Hepatocyte (in vitro differentiated cells): ENCODE data around the gene PMEPA1. TPM values are rescaled to one million over a fixed set of nuclear protein-coding genes. Genes with fewer than 3 reads are reported as not detected.
A peak's percentile ranks its signal among the peaks of the same experiment; 100 is the strongest.

ENCODE experiments used
- DNase-seq: peaks from one replicate; pipeline ENCODE4 v3.0.0-alpha.2; 2016; ENCODE audit warnings: low spot score
- H2AFZ ChIP-seq: fragments of 200-600 bp; sonication (generic); 2 replicates; pipeline ENCODE4 v1.6.0; 2016; ENCODE audit warnings: antibody characterized with exemption, mild to moderate bottlenecking
- H3K27ac ChIP-seq: fragments of 200-600 bp; sonication (generic); 2 replicates; pipeline ENCODE4 v1.5.1; 2016; ENCODE audit warnings: mild to moderate bottlenecking
- H3K27me3 ChIP-seq: fragments of 200-600 bp; sonication (generic); 2 replicates; pipeline ENCODE4 v1.6.1; 2016
- H3K36me3 ChIP-seq: fragments of 200-600 bp; sonication (generic); replicated peaks from 2 replicates; pipeline ENCODE4 v1.5.1; 2016; ENCODE audit warnings: low read depth; ENCODE audit not compliant: insufficient read depth
- H3K4me1 ChIP-seq: fragments of 200-600 bp; sonication (generic); 2 replicates; pipeline ENCODE4 v1.5.1; 2016; ENCODE audit warnings: mild to moderate bottlenecking, moderate library complexity; ENCODE audit not compliant: insufficient read depth
- H3K4me2 ChIP-seq: fragments of 200-600 bp; sonication (generic); 2 replicates; pipeline ENCODE4 v1.6.0; 2016
- H3K4me3 ChIP-seq: fragments of 200-600 bp; sonication (generic); 2 replicates; pipeline ENCODE4 v1.5.1; 2016; ENCODE audit warnings: mild to moderate bottlenecking
- H3K79me2 ChIP-seq: fragments of 200-600 bp; sonication (generic); 2 replicates; pipeline ENCODE4 v1.6.0; 2017; ENCODE audit warnings: mild to moderate bottlenecking
- H3K9me2 ChIP-seq: fragments of 200-600 bp; sonication (generic); replicated peaks from 2 replicates; pipeline ENCODE4 v1.6.0; 2017; ENCODE audit warnings: mild to moderate bottlenecking; ENCODE audit not compliant: insufficient read depth
- H3K9me3 ChIP-seq: fragments of 200-600 bp; sonication (generic); 2 replicates; pipeline ENCODE4 v1.5.1; 2016; ENCODE audit warnings: low read depth, mild to moderate bottlenecking
- H4K20me1 ChIP-seq: fragments of 200-600 bp; sonication (generic); 2 replicates; pipeline ENCODE4 v1.6.0; 2016; ENCODE audit warnings: mild to moderate bottlenecking; ENCODE audit not compliant: insufficient read depth, poor library complexity, severe bottlenecking
- CTCF ChIP-seq: fragments of 200-600 bp; sonication (generic); IDR thresholded peaks from 2 replicates; pipeline ENCODE4 v1.5.1; 2016; ENCODE audit warnings: antibody characterized with exemption, mild to moderate bottlenecking; ENCODE audit not compliant: poor library complexity
- EZH2 ChIP-seq: fragments of 200-600 bp; sonication (generic); IDR thresholded peaks from 2 replicates; pipeline ENCODE4 v1.6.1; 2016; ENCODE audit warnings: antibody characterized with exemption, mild to moderate bottlenecking, borderline replicate concordance
- EZH2phosphoT487 ChIP-seq: fragments of 200-600 bp; sonication (generic); IDR thresholded peaks from one replicate; pipeline ENCODE4 v1.6.1; 2018; ENCODE audit warnings: antibody characterized with exemption, mild to moderate bottlenecking, low read depth, moderate library complexity; ENCODE audit not compliant: unreplicated experiment, severe bottlenecking
- WGBS: methylation state at CpG from one replicate; pipeline ENCODE4 v1.1.6; 2016; ENCODE audit warnings: low lambda C conversion rate; ENCODE audit errors: missing lambda C conversion rate; 5-methylcytosine and 5-hydroxymethylcytosine counted together
- polyA plus RNA-seq: library from polyadenylated mRNA; unstranded; fragments of >200 nt; fragmentation: Nextera tagmentation; extraction: Ambion mirVana; gene quantifications from 2 replicates; pipeline ENCODE4 v1.2.1, GENCODE V29; 2016
- total RNA-seq: library from RNA; depleted of rRNA; stranded (reverse); fragments of >200 nt; gene quantifications from 2 replicates; pipeline ENCODE4 v1.2.3, GENCODE V29; 2014

Gene PMEPA1
- total RNA-seq (6.8 and 9.2 TPM in 2 replicates), polyA plus RNA-seq (34.1 and 40.3 TPM in 2 replicates)

DNA sequence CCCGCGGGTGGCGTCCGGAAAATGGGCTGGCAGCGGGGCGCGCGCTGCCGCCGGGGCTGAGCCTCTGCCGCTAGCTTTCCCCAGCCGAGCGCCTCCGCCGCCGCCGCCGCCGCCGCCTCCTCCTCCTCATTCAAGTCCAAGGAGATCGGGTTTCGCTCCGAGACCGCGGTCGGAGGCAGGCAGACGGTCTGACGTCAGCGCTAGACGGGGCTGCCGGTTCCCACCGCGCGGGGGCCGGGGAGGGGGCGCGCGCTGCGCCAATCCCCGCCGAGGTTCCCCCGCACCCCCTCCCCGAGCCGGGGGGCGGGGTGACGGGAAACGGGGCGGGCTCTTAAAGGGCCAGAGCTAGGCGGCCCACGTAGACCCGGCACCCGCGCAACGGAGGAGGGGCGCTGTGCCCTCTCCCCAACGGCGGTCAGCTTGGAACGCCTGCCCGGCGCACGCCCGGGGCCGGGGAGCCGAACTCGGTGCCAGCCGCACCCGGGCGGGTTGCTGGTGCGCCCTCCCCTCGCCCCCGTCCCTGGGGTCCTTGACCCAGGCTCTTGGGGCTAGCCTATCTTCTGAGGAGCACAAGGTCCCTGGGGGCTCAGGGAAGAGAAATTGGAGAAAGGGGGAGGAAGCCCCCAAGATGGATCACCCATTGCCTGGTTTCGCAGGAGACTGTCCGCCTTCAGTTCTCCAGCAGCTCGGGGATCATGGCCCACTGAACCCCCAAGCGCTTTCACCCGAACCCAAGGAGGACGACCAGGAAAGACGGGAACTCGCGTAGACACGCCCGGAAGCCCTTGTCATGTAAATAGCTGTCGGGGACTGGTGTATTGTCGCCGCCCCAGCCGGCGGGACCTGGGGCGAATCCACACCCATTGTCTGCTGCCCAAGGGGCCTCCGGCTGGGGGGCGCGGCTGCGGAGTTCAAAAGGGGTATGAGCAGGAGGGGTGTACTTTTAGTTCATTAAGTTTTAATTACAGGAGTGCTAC lies at the start of gene PMEPA1:
Gene PMEPA1, minus strand, starts transcription at position 193 of the 977 bp plus-strand sequence. CDS start 433 bp downstream, outside the sequence.
- H3K9me3 ChIP-seq = no peaks in the 10 kb centered on the region
- TF ChIP-seq EZH2 = no peak
- TF ChIP-seq EZH2phosphoT487 = no peak
- TF ChIP-seq CTCF = no peak
- H2AFZ ChIP-seq = peak within 1 kb of the TSS; percentile 54
- H4K20me1 ChIP-seq = peaks cover 36% of the 10 kb centered on the region
- under 1% methylated on average over 44 of the region's 92 CpGs for WGBS
- peaks cover 18% of the 10 kb centered on the region for H3K4me1 ChIP-seq
- peak within 1 kb of the TSS; percentile 77 for H3K4me3 ChIP-seq
- peak; percentile 97 for DNase-seq
- no peaks in the 10 kb centered on the region for H3K36me3 ChIP-seq
- peak within 1 kb of the TSS; percentile 89 for H3K4me2 ChIP-seq
- peak within 1 kb of the TSS; percentile 91 for H3K27ac ChIP-seq
- H3K9me2 ChIP-seq = no peaks in the 10 kb centered on the region
- no peaks in the 10 kb centered on the region for H3K27me3 ChIP-seq
- peaks cover 38% of the 10 kb centered on the region for H3K79me2 ChIP-seq

DNA sequence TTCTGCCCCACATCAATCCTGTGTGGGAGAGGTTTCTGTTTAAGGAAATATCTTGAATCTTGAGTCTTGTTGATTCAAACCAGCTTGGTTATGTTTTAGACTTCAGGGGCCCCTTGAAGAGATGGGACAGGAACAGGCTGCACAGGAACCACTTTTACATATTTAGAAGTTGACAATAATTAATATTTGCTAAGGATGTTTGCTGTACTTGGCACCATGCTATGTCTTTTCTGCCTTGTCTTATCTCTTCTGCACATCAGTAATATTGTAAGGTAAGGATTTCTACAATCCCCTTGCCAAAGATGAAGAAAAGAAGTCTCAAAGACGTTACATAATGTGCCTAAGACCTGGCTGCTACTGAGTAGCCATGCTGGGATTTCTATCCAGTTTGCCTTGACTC lies 48.0 kb upstream of the PMEPA1 start:
- Histone ChIP-seq H3K79me2 (no peaks in the 10 kb centered on the region), H3K9me3 (no peaks in the 10 kb centered on the region), H4K20me1 (no peaks in the 10 kb centered on the region), H3K36me3 (no peaks in the 10 kb centered on the region), H3K27ac (no peak overlapping the region), H3K4me2 (no peak overlapping the region), H2AFZ (no peak overlapping the region), H3K4me1 (no peaks in the 10 kb centered on the region), H3K4me3 (no peak overlapping the region), H3K27me3 (no peaks in the 10 kb centered on the region), H3K9me2 (no peaks in the 10 kb centered on the region)
- TF ChIP-seq EZH2 (no peak), CTCF (no peak), EZH2phosphoT487 (no peak)
- WGBS = 64% methylated on average over 1 of the region's 1 CpG
- no peak for DNase-seq

DNA sequence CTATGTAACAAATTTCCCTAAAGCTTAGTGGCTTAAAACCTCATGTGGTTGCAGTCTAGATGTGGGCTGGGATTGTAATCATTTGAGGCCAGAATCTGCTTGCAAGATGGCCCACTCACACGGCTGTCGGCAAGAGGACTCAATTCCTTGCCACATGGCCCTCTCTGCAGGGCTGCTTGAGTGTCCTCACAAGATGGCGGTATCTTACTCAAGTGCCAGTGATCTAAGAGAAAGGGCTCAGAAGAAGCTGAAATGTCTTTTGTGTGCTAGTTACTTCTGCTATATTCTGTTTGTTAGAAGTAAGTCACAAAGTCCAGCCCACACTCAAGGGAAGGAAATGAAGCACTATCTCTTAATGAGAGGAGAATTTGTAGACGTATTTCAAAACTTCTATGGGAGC lies 47.1 kb upstream of the PMEPA1 start:
- H2AFZ ChIP-seq = no peak overlapping the region
- H3K4me3 ChIP-seq = no peak overlapping the region

More for the DNA sequence above, 47.1 kb upstream of the PMEPA1 start:
- Histone ChIP-seq H4K20me1 (no peaks in the 10 kb centered on the region), H3K9me3 (no peaks in the 10 kb centered on the region), H3K79me2 (no peaks in the 10 kb centered on the region), H3K4me1 (no peaks in the 10 kb centered on the region), H3K4me2 (no peak overlapping the region), H3K9me2 (no peaks in the 10 kb centered on the region), H3K27ac (no peak overlapping the region), H3K27me3 (no peaks in the 10 kb centered on the region), H3K36me3 (no peaks in the 10 kb centered on the region)
- no peak for DNase-seq
- no peak for TF ChIP-seq EZH2
- no peak for TF ChIP-seq CTCF
- TF ChIP-seq EZH2phosphoT487 = no peak
- 95% methylated on average over 4 of the region's 4 CpGs for WGBS
